Mesothelial cell of epicardium (in vitro differentiated cells): ENCODE data around the gene SLC2A6. TPM values are rescaled to one million over a fixed set of nuclear protein-coding genes. Genes with fewer than 3 reads are reported as not detected.

ENCODE experiments used
- DNase-seq, 2 experiments: peaks; one replicate each; pipeline ENCODE4 v3.0.0; 2021; ENCODE audit warnings: low spot score in 2 of 2; ENCODE audit not compliant: unreplicated experiment in 2 of 2
- H3K27ac Mint-ChIP-seq: 2 replicates; pipeline ENCODE4 v1.8.0; 2021; ENCODE audit warnings: mixed read lengths
- H3K27me3 Mint-ChIP-seq: 2 replicates; pipeline ENCODE4 v1.8.0; 2021; ENCODE audit warnings: low read depth, mixed read lengths
- H3K36me3 Mint-ChIP-seq: 2 replicates; pipeline ENCODE4 v1.8.0; 2021; ENCODE audit warnings: mixed read lengths
- H3K4me1 Mint-ChIP-seq: 2 replicates; pipeline ENCODE4 v1.8.0; 2021; ENCODE audit warnings: mixed read lengths
- H3K4me3 Mint-ChIP-seq: 2 replicates; pipeline ENCODE4 v1.8.0; 2021; ENCODE audit warnings: mild to moderate bottlenecking, moderate library complexity, mixed read lengths
- H3K9me3 Mint-ChIP-seq: 2 replicates; pipeline ENCODE4 v1.8.0; 2021; ENCODE audit warnings: mixed read lengths
- CTCF ChIP-seq: fragments of 200-600 bp; sonication (generic); IDR thresholded peaks from one replicate; pipeline ENCODE4 v1.5.0; 2021; ENCODE audit warnings: antibody characterized with exemption; ENCODE audit not compliant: unreplicated experiment
- total RNA-seq: library from RNA; stranded (reverse); gene quantifications from 3 replicates; pipeline ENCODE4 v1.2.1, GENCODE V29; 2021

Gene SLC2A6
- total RNA-seq, 1 donor from 2014 or later: 9.0 TPM

- Mint-ChIP-seq H3K27me3 (no peaks in the 10 kb centered on the region), H3K9me3 (no peaks in the 10 kb centered on the region), H3K4me3 (no peak overlapping the region), H3K4me1 (peaks cover 30% of the 10 kb centered on the region), H3K36me3 (no peaks in the 10 kb centered on the region), H3K27ac (no peak overlapping the region)
- DNase-seq: no peak
- TF ChIP-seq CTCF: no peak
These were observed 8.4 kb upstream of the SLC2A6 start for GRCh38 chr9:133487331-133487725.

- H3K4me3 Mint-ChIP-seq: no peak overlapping the region
These were observed 6.8 kb upstream of the SLC2A6 start for GRCh38 chr9:133485531-133486260.

GRCh38 chr9:133484671-133485437, 6.0 kb upstream of the SLC2A6 start:
- DNase-seq: no peak
- H3K4me3 Mint-ChIP-seq: no peak overlapping the region
- H3K4me1 Mint-ChIP-seq: peaks cover 28% of the 10 kb centered on the region
- H3K36me3 Mint-ChIP-seq: no peaks in the 10 kb centered on the region
- no peak for TF ChIP-seq CTCF
- no peaks in the 10 kb centered on the region for H3K9me3 Mint-ChIP-seq
- peaks cover 5% of the 10 kb centered on the region for H3K27me3 Mint-ChIP-seq
- H3K27ac Mint-ChIP-seq: no peak overlapping the region

More at GRCh38 chr9:133485531-133486260, 6.8 kb upstream of the SLC2A6 start:
- Mint-ChIP-seq H3K4me1 (peaks cover 27% of the 10 kb centered on the region), H3K9me3 (no peaks in the 10 kb centered on the region), H3K27ac (no peak overlapping the region), H3K36me3 (no peaks in the 10 kb centered on the region), H3K27me3 (peaks cover 2% of the 10 kb centered on the region)
- DNase-seq: no peak
- TF ChIP-seq CTCF: no peak

GRCh38 chr9:133483611-133484010, 4.7 kb upstream of the SLC2A6 start:
- TF ChIP-seq CTCF: no peak
- no peaks in the 10 kb centered on the region for H3K9me3 Mint-ChIP-seq
- no peak for DNase-seq
- H3K36me3 Mint-ChIP-seq: no peaks in the 10 kb centered on the region
- peaks cover 26% of the 10 kb centered on the region for H3K4me1 Mint-ChIP-seq
- no peak overlapping the region for H3K4me3 Mint-ChIP-seq
- peaks cover 10% of the 10 kb centered on the region for H3K27me3 Mint-ChIP-seq
- no peak overlapping the region for H3K27ac Mint-ChIP-seq

- Mint-ChIP-seq H3K4me1 (peaks cover 5% of the 10 kb centered on the region), H3K4me3 (peak overlapping the region; percentile 53), H3K36me3 (no peaks in the 10 kb centered on the region), H3K27ac (no peak overlapping the region), H3K27me3 (peaks cover 10% of the 10 kb centered on the region), H3K9me3 (no peaks in the 10 kb centered on the region)
- no peak for DNase-seq
- TF ChIP-seq CTCF: no peak
These were observed 678 bp downstream of the SLC2A6 start for GRCh38 chr9:133477992-133478850.
